ENCODE data around the gene GDAP1L1.
A peak's percentile ranks its signal among the peaks of the same experiment; 100 is the strongest.
"Not testable (repeated sequence)": the region's sequence is repeated elsewhere in the genome, so short reads cannot be mapped to it uniquely, and the experiment has no call there.

Gene GDAP1L1

DNA sequence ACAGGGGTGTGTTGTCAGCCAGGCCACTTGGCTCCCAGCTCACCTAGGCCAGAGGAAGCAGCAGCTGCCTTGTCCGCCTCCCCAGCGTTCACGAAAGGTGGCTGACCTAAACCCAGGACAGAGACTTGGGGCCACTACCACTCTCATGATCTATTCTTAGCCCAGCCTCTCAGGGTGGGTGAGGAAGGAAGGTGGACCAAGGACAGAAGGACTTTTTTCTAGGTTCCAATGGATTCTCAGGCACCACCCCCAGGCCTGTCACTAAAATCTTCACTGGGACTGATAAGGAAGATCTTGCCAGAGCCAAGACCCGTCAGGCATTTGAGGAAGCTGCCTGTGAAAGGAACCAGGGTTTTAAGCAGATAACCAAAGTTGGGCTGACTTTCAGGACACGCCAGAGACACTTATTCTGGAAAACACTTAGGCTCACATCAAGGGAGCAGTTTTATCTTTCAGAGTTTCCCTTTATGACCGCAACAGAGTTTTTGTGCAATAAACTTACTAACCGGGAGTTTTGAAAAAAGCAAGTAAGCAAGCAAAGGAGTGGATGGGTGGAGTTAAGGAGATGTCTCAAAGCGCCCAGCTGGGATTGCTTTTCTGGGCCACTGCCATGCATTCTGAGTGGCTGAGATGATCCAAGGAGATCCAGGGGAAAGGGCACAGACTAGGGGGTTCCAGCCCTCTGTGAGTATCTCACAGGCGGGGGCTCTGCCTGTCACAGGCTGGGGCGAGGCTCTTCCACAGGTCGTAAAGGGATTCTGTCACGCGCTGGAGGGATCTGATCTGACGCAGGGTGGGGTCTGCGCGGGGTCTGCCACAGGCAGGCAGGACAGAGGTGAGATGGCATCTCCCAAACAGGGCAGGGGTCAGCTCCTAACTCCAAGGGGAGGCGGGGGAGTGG is 62.9 kb downstream of the GDAP1L1 start:
- peak; percentile 3 for DNase-seq

DNA sequence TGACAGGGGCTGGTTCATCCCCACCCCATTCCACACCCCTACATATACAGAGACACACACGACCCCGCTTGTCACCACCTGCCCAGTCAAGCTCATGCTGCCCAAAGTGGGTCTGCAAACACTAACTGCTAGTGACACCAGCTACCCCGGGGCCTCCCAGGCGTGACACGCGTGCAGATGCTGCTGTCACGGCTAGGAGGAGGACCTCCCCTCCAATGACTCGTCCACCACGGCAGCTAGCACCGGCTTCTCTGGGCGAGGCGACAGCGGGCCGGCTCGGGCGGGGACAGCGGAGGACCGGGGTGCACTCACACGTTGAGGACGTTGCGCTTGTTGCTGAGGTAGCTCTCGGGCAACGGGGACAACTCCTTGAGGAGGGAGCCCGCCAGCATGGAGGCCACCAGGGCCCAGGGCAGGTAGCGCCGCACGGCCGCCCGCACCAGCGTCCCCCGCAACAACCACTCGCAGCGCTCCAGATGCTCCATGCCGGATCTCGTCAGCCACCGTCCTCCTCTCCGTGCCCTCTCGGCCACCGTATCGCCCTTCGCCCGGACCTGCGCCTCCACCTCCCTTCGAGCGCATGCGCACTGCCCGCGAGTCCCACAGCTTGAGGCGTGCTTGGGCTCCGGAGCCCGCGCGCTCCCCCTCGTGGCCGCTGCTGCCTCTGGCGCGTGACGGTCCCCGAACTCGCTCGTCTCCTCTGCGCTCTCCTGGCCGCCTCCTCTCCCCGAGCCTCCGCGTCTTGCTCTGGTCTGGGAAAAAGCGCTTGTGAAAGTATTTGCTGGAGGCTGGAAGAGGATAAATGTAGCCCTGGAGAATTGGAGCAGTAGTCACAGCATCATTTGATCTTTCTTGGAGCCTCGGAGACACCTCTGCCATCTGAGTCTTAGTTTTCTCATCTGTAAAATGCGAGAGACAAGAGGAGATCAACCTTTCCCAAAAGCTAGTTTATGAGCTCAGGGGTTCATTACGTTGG is 63.8 kb downstream of the GDAP1L1 start, which contains the start of gene FITM2:
Gene FITM2 (minus strand): TSS at position 539 of the 976 bp plus-strand sequence. CDS start 54 bp downstream, at position 485.
- peak; percentile 99 for DNase-seq

DNA sequence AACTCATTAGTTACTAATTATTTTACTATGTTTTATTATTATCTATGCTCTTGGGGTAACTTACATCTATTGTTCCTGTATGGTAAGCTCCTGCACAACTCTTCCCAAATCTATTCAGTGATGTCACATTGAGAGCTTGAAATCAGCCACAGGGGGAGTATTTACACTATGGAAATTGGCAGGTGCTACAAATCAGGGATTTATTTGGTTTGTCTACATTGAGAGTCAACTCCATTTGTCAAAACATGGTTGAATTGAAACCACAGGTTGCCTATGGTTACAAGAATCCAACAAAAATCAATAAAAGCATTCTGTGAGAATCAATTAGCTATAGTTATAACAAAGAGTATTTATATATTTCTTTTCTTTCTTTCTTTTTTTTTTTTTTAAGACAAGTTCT is 67.8 kb downstream of the GDAP1L1 start:
- no peak for DNase-seq

DNA sequence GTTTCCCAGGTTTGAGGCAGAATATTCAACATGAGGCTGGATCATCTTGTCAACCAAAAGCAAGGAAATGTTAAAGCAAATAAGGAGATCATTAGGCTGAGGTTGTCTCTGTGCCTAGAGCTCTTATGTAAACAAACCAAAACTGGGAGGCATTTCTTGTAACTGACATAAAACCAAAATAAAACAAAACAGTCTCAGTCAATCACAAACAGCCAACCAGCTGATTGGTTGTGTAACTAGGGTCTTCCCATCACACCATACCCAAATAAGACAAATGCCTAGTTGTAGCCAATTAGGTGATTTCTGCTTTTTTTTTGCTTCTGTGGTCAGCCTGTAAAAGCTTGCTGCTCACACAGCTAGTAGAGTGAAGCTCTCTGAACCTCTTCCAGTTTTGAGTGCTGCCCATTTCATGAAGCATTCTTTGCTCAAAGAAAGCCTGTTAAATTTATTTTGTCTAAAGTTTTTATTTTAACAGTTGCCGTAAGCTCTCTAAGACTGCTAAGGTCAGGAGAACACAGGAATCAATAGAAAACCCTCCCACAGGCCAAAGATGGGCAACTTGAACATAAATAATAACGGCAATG is 72.8 kb downstream of the GDAP1L1 start:
- no peak for DNase-seq

DNA sequence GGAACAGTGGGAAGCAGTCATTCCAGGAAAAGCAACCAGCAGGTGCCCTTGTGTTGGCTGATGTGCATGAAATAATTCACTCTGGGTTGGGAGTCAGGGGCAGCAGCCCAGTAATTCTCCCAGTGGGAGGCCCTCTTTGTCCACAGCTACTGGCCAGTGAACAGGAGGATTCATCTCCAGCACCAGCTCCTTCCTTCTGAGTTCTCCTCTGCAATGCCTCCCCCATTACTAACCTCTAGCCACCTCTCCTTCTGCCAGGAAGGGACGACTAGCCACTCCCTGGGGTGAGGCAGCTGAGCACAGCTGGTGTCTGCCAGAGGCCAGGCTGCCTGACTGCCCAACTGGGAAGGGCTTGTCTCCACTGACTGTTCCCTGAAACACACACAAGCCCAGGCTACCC is 77.2 kb downstream of the GDAP1L1 start:
- DNase-seq = no peak

DNA sequence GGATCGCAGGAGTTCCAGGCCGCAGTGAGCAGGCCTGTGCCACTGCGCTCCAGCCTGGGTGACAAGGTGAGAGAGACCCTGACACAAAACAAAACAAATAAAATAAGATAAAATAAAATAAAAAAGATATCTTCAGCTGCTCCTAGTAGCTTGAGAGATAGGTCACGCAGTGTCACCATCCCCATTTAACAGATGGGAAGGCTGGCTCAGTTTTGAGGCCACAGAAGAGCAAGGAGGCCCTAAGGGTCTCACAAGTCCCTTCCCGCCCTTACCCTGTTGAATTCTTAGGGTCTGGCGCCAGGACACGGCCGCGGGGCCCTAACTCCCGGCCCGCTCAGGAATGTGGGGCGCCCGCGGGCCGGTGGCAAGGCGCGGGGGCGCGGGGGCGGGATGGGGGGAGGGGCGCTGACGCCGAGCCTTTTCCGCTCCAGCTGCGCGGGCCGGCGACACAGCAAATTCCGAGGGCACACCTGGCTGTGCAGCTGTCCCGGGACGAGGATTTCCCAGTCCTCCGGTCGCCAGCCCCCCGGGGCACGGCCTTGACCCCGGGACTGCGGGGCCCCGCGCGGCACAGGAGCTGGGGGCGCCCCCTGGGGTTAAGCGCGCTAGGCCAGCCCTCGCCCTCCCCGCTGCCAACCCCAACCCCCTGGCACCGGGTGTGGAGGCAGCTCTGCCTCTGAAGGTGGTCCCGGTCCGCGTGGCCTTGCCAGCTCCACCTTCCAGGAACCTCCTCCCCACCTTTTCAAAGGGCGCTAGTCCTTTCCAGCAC is 79.5 kb downstream of the GDAP1L1 start:
- no peak for DNase-seq

DNA sequence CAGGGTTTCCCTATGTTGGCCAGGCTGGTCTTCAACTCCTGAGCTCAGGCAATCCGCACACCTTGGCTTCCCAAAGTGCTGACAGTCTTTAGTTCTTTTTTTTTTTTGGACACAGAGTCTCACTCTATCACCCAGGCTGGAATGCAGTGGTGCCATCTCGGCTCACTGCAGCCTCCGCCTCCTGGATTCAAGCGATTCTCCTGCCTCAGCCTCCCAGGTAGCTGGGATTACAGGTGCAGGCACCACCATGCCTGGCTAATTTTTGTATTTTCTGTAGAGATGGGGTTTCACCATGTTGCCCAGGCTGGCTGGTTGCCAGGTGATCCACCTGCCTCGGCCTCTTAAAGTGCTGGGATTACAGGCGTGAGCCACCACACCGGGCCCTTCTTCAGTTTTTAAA is 80.6 kb downstream of the GDAP1L1 start:
- DNase-seq = not testable (repeated sequence)

DNA sequence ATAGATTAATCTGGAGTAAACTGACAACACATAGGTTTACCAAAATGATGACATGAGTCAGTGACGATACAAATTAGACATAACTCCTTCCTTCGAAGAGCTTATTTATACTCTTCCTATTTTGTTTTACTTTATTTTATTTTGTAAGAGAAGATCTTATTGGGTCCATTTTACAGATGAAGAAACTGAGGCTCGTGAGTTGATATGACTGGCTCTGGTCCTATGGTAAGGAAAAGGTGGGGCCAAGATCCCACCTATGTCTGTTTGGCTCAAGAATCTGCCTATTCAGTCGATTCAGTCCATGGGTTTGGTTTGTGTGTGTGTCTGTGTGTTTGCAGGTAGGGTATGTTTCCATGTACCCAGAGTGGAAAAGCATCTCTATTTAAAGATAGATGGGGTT is 81.3 kb downstream of the GDAP1L1 start:
- no peak for DNase-seq
